Measurements from ENCODE around the gene MVP. TPM values are rescaled to one million over a fixed set of nuclear protein-coding genes. Genes with fewer than 3 reads are reported as not detected.
"Not testable (repeated sequence)": the region's sequence is repeated elsewhere in the genome, so short reads cannot be mapped to it uniquely, and the experiment has no call there.

The MVP gene
- total and polyA plus RNA-seq, 10 donors: 72.3 to 200 (median 152) TPM

- no peak for DNase-seq
- Histone ChIP-seq H3K27ac (no peak overlapping the region), H3K9me3 (no peaks in the 10 kb centered on the region), H3K27me3 (replicated peaks in 1 of 7) (peaks cover 0 to 4% (median 0%) of the 10 kb centered on the region in 7 donors), H3K4me1 (peaks cover 0 to 5% (median 5%) of the 10 kb centered on the region in 6 donors), H3K4me3 (no peak overlapping the region), H3K36me3 (no peaks in the 10 kb centered on the region)
- intact Hi-C loops (cut with DNase I; ENCODE audit: low total_unique reads): no loop called here
- WGBS, 5 donors: 75 to 86% (median 85%) methylated on average over 7 to 8 of the region's 8 CpGs
- no peak for TF ChIP-seq POLR2A (IDR thresholded peaks at IDR 0.05)
- no peak for TF ChIP-seq CTCF (IDR thresholded peaks at IDR 0.05 in 8 of 11, conservative IDR thresholded peaks at IDR 0.05 in 3 of 11)
- TF ChIP-seq POLR2AphosphoS5 (IDR thresholded peaks at IDR 0.05): no peak
Measured at GRCh38 chr16:29868396-29869009, 48.2 kb downstream of the MVP start.

GRCh38 chr16:29869067-29869466, 48.8 kb downstream of the MVP start:
- 83 to 94% (median 90%) methylated on average over 8 of the region's 8 CpGs for WGBS, 5 donors
- H3K4me3 ChIP-seq; H3K4me1 ChIP-seq; H3K27ac ChIP-seq; intact Hi-C loops (cut with DNase I; ENCODE audit: low total_unique reads); H3K9me3 ChIP-seq; DNase-seq; H3K36me3 ChIP-seq; H3K27me3 ChIP-seq (replicated peaks in 1 of 7): not testable (repeated sequence)

- 91 to 95% (median 92%) methylated on average over 14 to 16 of the region's 16 CpGs for WGBS, 5 donors
- no peak overlapping the region for H3K4me3 ChIP-seq
- no peaks in the 10 kb centered on the region for H3K9me3 ChIP-seq
- no peak overlapping the region for H3K27ac ChIP-seq
- peaks cover under 1 to 11% (median 9%) of the 10 kb centered on the region in 6 donors for H3K4me1 ChIP-seq
- no peak for TF ChIP-seq POLR2AphosphoS5 (IDR thresholded peaks at IDR 0.05)
- TF ChIP-seq POLR2A (IDR thresholded peaks at IDR 0.05): no peak
- DNase-seq: no peak
- intact Hi-C loops (cut with DNase I; ENCODE audit: low total_unique reads): no loop called here
- H3K36me3 ChIP-seq: no peaks in the 10 kb centered on the region
- peaks cover 0 to 25% (median 10%) of the 10 kb centered on the region in 7 donors for H3K27me3 ChIP-seq (replicated peaks in 1 of 7)
Measured at GRCh38 chr16:29871822-29872546, 51.7 kb downstream of the MVP start.

- DNase-seq: no peak
- Histone ChIP-seq H3K4me1 (peaks cover 3 to 19% (median 16%) of the 10 kb centered on the region in 6 donors), H3K27me3 (replicated peaks in 1 of 7) (peaks cover 0 to 39% (median 23%) of the 10 kb centered on the region in 7 donors), H3K9me3 (no peaks in the 10 kb centered on the region), H3K27ac (no peak overlapping the region), H3K4me3 (no peak overlapping the region), H3K36me3 (no peaks in the 10 kb centered on the region)
- intact Hi-C loops (cut with DNase I; ENCODE audit: low total_unique reads): no loop called here
- TF ChIP-seq CTCF (IDR thresholded peaks at IDR 0.05 in 8 of 11, conservative IDR thresholded peaks at IDR 0.05 in 3 of 11) (no peak), POLR2A (IDR thresholded peaks at IDR 0.05) (no peak), POLR2AphosphoS5 (IDR thresholded peaks at IDR 0.05) (no peak)
- 89 to 90% (median 89%) methylated on average over 17 to 26 of the region's 26 CpGs for WGBS, 5 donors
Measured at GRCh38 chr16:29873319-29873718, 53.1 kb downstream of the MVP start.

- DNase-seq: no peak
- intact Hi-C loops (cut with DNase I; ENCODE audit: low total_unique reads): no loop called here
- no peak overlapping the region for H3K27ac ChIP-seq
- no peak overlapping the region for H3K4me3 ChIP-seq
- peaks cover 0 to 57% (median 28%) of the 10 kb centered on the region in 7 donors for H3K27me3 ChIP-seq (replicated peaks in 1 of 7)
- peaks cover 3 to 19% (median 16%) of the 10 kb centered on the region in 6 donors for H3K4me1 ChIP-seq
- WGBS, 5 donors: 85 to 93% (median 88%) methylated on average over 6 of the region's 6 CpGs
- H3K9me3 ChIP-seq: no peaks in the 10 kb centered on the region
- TF ChIP-seq POLR2A (IDR thresholded peaks at IDR 0.05): no peak
- TF ChIP-seq CTCF (IDR thresholded peaks at IDR 0.05 in 8 of 11, conservative IDR thresholded peaks at IDR 0.05 in 3 of 11): no peak
- TF ChIP-seq POLR2AphosphoS5 (IDR thresholded peaks at IDR 0.05): no peak
- H3K36me3 ChIP-seq: no peaks in the 10 kb centered on the region
Measured at GRCh38 chr16:29875206-29875605, 54.9 kb downstream of the MVP start.

Measured in spleen (tissue), 11 donors.